ENCODE data around the gene PCSK6.

DNA sequence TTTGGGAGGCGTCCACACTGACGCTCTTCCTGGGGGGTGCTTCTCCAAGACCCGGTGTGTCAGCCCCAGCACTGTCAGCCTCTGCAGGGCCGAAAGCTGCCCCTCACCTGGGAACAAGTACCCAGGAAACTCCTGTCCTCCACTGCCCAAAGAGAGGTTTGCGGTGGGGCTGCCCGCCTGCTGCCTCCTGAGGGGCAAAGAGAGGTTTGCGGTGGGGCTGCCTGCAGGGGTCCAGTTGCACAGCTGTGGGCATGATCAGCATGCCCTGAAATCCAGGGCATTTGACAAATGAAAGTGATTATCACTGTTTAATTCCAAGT is 179.4 kb downstream of the PCSK6 start:
- TF ChIP-seq, protein P1, sequence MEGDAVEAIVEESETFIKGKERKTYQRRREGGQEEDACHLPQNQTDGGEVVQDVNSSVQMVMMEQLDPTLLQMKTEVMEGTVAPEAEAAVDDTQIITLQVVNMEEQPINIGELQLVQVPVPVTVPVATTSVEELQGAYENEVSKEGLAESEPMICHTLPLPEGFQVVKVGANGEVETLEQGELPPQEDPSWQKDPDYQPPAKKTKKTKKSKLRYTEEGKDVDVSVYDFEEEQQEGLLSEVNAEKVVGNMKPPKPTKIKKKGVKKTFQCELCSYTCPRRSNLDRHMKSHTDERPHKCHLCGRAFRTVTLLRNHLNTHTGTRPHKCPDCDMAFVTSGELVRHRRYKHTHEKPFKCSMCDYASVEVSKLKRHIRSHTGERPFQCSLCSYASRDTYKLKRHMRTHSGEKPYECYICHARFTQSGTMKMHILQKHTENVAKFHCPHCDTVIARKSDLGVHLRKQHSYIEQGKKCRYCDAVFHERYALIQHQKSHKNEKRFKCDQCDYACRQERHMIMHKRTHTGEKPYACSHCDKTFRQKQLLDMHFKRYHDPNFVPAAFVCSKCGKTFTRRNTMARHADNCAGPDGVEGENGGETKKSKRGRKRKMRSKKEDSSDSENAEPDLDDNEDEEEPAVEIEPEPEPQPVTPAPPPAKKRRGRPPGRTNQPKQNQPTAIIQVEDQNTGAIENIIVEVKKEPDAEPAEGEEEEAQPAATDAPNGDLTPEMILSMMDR (conservative IDR thresholded peaks at IDR 0.05) = no peak
- no peak for TF ChIP-seq EZH2 (IDR thresholded peaks at IDR 0.05; ENCODE audit: low read depth)
